GM10266 (cell line): Measurements from ENCODE around the gene MYCT1.

Experiments used
- DNase-seq: peaks from one replicate; pipeline ENCODE4 v3.0.0; 2012; ENCODE audit errors: extremely low spot score
- TF ChIP-seq, protein P1 (sequence below): IDR thresholded peaks from 2 replicates; pipeline ENCODE4 v1.5.1; 2012; ENCODE audit warnings: mild to moderate bottlenecking, low read depth; ENCODE audit not compliant: control insufficient read depth, insufficient read depth; ENCODE audit errors: missing control alignments

MYCT1 gene, protein sequence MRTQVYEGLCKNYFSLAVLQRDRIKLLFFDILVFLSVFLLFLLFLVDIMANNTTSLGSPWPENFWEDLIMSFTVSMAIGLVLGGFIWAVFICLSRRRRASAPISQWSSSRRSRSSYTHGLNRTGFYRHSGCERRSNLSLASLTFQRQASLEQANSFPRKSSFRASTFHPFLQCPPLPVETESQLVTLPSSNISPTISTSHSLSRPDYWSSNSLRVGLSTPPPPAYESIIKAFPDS

GRCh38 chr6:152697634-152698033 lies at the start of gene MYCT1:
Gene MYCT1, plus strand, starts transcription at chr6:152697897. Its CDS starts 6 bp downstream, at chr6:152697903.
- no peak for DNase-seq
- TF ChIP-seq, protein P1, sequence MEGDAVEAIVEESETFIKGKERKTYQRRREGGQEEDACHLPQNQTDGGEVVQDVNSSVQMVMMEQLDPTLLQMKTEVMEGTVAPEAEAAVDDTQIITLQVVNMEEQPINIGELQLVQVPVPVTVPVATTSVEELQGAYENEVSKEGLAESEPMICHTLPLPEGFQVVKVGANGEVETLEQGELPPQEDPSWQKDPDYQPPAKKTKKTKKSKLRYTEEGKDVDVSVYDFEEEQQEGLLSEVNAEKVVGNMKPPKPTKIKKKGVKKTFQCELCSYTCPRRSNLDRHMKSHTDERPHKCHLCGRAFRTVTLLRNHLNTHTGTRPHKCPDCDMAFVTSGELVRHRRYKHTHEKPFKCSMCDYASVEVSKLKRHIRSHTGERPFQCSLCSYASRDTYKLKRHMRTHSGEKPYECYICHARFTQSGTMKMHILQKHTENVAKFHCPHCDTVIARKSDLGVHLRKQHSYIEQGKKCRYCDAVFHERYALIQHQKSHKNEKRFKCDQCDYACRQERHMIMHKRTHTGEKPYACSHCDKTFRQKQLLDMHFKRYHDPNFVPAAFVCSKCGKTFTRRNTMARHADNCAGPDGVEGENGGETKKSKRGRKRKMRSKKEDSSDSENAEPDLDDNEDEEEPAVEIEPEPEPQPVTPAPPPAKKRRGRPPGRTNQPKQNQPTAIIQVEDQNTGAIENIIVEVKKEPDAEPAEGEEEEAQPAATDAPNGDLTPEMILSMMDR: no peak

- TF ChIP-seq, protein P1: no peak
- no peak for DNase-seq
Measured at GRCh38 chr6:152648105-152648504, 49.6 kb upstream of the MYCT1 start.

- TF ChIP-seq, protein P1: no peak
- no peak for DNase-seq
Measured at GRCh38 chr6:152651986-152652385, 45.7 kb upstream of the MYCT1 start.

GRCh38 chr6:152661776-152662175 lies 35.9 kb upstream of the MYCT1 start:
- DNase-seq: no peak
- TF ChIP-seq, protein P1: no peak

DNA sequence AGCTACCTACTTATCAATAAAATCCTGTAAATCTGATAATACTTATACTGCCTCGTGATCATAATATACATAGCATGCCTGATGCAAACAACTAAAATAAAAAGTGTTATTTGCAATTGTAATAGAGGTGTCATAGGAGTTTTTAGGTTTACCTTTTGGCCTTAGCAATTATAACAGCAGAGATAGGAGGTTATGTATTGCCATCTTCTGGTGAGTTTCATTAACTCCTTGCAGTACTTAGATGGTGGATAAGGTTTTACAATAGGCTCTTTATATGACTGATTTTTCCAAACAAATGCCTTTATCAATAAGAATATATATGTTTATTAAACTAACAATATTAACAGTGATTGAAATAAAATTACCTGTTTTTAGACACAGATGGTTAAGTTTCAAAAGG lies 27.8 kb upstream of the MYCT1 start:
- TF ChIP-seq, protein P1: peak; percentile 22
- DNase-seq: no peak

DNA sequence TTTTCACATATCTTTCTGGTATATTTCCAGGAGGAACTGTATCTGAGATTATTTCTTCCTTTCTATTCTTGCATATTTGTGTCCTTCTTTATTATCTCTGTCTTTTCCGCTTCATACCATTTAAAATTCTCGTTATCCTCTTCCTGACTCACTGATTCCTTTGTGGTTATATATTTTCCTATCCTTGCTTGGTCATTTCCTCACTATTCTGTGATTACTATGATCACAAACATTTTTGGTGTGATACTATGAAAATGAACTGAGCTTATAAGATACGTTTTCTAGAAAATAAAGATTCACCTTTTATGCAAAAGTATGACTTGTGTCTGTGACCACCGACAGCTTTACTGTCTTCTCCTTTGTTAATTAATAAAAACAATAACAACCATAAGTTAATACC lies 26.5 kb upstream of the MYCT1 start:
- no peak for DNase-seq
- TF ChIP-seq, protein P1: no peak

GRCh38 chr6:152673236-152673635 lies 24.5 kb upstream of the MYCT1 start:
- TF ChIP-seq, protein P1: no peak
- no peak for DNase-seq
